Stimulated activated CD4-positive, alpha-beta T cell treated with anti-CD3 and anti-CD28 coated beads, TNF-alpha, amount 100 ng/mL, for 1 hour (primary cell): ENCODE measurements around the gene CCDC73.
"Not testable (repeated sequence)": the region's sequence is repeated elsewhere in the genome, so short reads cannot be mapped to it uniquely, and the experiment has no call there.

Experiments
- DNase-seq, 3 donors: peaks; one replicate each; pipeline ENCODE4 v3.0.0-alpha.2; 2020; ENCODE audit warnings: low read depth in 3 of 3, low spot score in 1 of 3

Gene CCDC73

GRCh38 chr11:32796425-32796824 lies 2.0 kb upstream of the CCDC73 start:
- DNase-seq, result no peak

- peak; percentile 11 to 59 (median 19) for DNase-seq
These were observed 1.4 kb downstream of the CCDC73 start for GRCh38 chr11:32792948-32793475.

- DNase-seq, result no peak
These were observed 2.1 kb downstream of the CCDC73 start for GRCh38 chr11:32792111-32792947.

- no peak for DNase-seq
These were observed 3.5 kb downstream of the CCDC73 start for GRCh38 chr11:32790916-32791315.

GRCh38 chr11:32786811-32787210 lies 7.7 kb downstream of the CCDC73 start:
- DNase-seq, result no peak

GRCh38 chr11:32785262-32785661 lies 9.2 kb downstream of the CCDC73 start:
- DNase-seq, result no peak

GRCh38 chr11:32781721-32782120 lies 12.7 kb downstream of the CCDC73 start:
- DNase-seq, result no peak

GRCh38 chr11:32780839-32781238 lies 13.6 kb downstream of the CCDC73 start:
- DNase-seq, result not testable (repeated sequence)

- DNase-seq, result no peak
These were observed 15.3 kb downstream of the CCDC73 start for GRCh38 chr11:32779136-32779535.

GRCh38 chr11:32775908-32776307 lies 18.6 kb downstream of the CCDC73 start:
- no peak for DNase-seq

- DNase-seq, result no peak
These were observed 20.4 kb downstream of the CCDC73 start for GRCh38 chr11:32774081-32774480.

GRCh38 chr11:32772731-32773130 lies 21.7 kb downstream of the CCDC73 start:
- DNase-seq, result no peak

- not testable (repeated sequence) for DNase-seq
These were observed 32.7 kb downstream of the CCDC73 start for GRCh38 chr11:32761774-32762173.

- no peak for DNase-seq
These were observed 36.2 kb downstream of the CCDC73 start for GRCh38 chr11:32758291-32758690.

- DNase-seq, result not testable (repeated sequence)
These were observed 41.3 kb downstream of the CCDC73 start for GRCh38 chr11:32753181-32753580.

GRCh38 chr11:32752001-32752400 lies 42.5 kb downstream of the CCDC73 start:
- DNase-seq, result no peak

GRCh38 chr11:32751381-32751780 lies 43.1 kb downstream of the CCDC73 start:
- no peak for DNase-seq

GRCh38 chr11:32729976-32730375 lies 64.5 kb downstream of the CCDC73 start:
- DNase-seq, result no peak

GRCh38 chr11:32723332-32723731 lies 71.1 kb downstream of the CCDC73 start:
- DNase-seq, result no peak

GRCh38 chr11:32722255-32722654 lies 72.2 kb downstream of the CCDC73 start:
- DNase-seq, result no peak

GRCh38 chr11:32713496-32713895 lies 81.0 kb downstream of the CCDC73 start:
- no peak for DNase-seq

GRCh38 chr11:32708978-32709377 lies 85.5 kb downstream of the CCDC73 start:
- not testable (repeated sequence) for DNase-seq
